ENCODE measurements around the gene C1QTNF8. TPM values are rescaled to one million over a fixed set of nuclear protein-coding genes. Genes with fewer than 3 reads are reported as not detected.

C1QTNF8 gene
- total and polyA plus RNA-seq, 2 of the 8 experiments (the other 6 are each of a cell fraction or from before 2014, with no cell fraction given): not detected

DNA sequence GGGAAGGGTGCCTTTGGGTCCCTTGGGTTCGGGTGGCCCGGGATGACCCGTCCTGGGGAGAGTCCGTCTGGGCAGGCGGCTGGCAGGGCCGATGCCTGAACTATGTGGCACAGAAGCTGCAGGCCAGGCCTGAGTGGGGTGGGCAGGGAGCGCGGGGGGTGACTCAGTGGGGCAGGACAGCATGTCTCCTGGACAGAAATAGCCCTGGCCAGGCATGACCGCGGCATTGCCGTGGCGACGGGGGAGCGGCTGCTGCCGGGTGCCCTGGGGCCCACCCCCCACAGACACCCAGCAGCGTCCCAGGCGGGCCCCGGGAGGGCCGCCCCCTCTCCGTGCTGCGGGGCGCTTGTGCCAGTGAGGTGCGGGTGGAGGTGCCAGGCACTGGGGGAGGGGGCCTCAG is 1.8 kb upstream of the C1QTNF8 start (continued):
- TF ChIP-seq YY1 (IDR thresholded peaks at IDR 0.05; ENCODE audit: low read depth, low read length): no peak
- TF ChIP-seq SIRT6 (IDR thresholded peaks at IDR 0.05; ENCODE audit: low read length): no peak

Measured in H1 (cell line).